Measurements from ENCODE around the gene ME3. TPM values are rescaled to one million over a fixed set of nuclear protein-coding genes. Genes with fewer than 3 reads are reported as not detected.
A peak's percentile ranks its signal among the peaks of the same experiment; 100 is the strongest.

ME3 gene
- polyA plus RNA-seq, 2 of the 4 experiments (the other 2 are of a cell fraction) = 19.7 to 22.3 TPM

- POLR2A ChIA-PET = no interaction called here
- no peak for TF ChIP-seq HOXB5 (CRISPR knock-in tag; IDR thresholded peaks at IDR 0.05)
- ATAC-seq (no peak), DNase-seq (ENCODE audit: low read depth in 1 of 2, low spot score in 1 of 2) (no peak), FAIRE-seq (no peak)
- Histone ChIP-seq H3K4me3 (no peak overlapping the region), H3K4me1 (peaks cover 53% of the 10 kb centered on the region), H3K9me3 (no peaks in the 10 kb centered on the region; the same call in 2 of the 3 replicates), H3K27ac (no peak overlapping the region), H3K4me2 (no peak overlapping the region)
- CTCF ChIA-PET = interaction anchor here (1.2 kb wide), 1 partner anchor 22 kb away, joined by 4 read pairs; no protein-coding TSS in a partner anchor
Measured at GRCh38 chr11:86478348-86478747, 194.1 kb downstream of the ME3 start.

DNA sequence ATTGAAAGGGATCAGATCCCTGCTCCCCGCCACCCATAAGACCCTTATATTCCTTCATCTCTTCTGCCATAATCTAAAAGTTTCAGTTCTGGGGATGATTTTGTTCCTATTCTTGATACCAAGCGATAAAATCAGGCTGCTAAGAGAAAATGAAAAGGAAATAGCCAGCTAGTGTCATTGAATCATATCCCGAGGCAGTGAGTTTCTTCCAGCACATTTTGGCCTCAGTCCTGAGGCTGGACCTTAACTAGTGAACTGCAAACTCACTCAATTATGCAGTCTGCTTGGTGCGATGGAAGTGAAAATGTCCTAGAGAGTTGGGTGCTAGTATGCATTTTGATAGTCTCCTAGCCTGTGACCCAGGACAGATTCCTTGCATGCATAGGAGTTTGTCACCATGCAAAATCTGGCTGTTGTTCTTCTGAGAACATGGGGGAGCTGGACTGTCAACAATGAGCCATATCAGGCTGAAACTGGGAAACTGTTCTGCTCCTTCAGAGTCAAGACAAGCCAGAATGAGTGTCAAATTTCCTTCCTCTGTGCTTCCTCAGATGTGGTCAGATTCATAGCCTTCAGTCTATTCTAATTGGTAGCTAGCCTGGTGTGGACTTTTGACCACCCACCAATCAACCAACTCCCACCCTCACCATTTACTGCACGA, 194.8 kb downstream of the ME3 start:
- H3K9me3 ChIP-seq = no peaks in the 10 kb centered on the region; the same call in 2 of the 3 replicates
- ATAC-seq = no peak

DNA sequence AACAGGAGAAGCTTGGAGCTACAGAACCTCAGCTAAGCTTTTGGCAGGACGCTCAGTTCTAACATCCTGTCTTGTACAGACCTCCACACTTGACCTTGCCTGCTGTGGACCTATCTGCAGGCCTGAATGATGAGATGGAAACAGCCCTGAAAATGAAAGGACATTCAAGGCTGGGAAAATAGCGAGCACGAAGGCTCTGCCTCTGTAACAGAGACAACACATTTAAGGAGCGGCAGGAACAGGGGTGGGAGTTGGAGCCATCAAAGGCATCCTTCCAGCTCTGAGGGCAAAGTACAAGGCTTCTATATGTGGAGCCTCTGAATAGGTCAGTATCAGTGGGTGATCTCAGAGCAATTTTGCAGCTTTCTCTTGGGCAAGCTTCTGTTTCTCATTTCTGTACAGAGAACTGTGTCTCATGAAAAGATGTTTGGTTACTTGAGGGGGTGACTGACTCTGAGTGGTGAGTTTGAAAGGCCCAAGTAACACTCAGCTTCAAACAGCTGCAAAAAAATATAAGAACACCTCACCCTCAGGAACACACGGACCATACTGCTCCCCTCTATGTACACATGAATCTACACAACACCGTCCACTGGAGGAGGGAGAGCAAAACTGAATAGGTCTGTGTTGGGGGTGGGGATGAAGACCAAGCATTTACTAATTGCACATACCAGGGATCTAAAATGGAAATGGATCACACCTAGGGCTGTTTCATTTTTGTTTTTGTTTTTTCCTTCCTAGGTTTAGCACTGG, 196.1 kb downstream of the ME3 start:
- 83% methylated on average over 6 of the region's 6 CpGs for WGBS (ENCODE audit: missing lambda C conversion rate)
- H3K4me3 ChIP-seq = no peak overlapping the region
- H3K4me1 ChIP-seq = peaks cover 32% of the 10 kb centered on the region
- ATAC-seq (peak in 1 of 2 experiments; percentile 46; a peak in 3 of 6 replicates), DNase-seq (ENCODE audit: low read depth in 1 of 2, low spot score in 1 of 2) (no peak), FAIRE-seq (no peak)
- TF ChIP-seq MAFK (IDR thresholded peaks at IDR 0.05; ENCODE audit: partially characterized antibody) = no peak
- TF ChIP-seq RCOR1 (IDR thresholded peaks at IDR 0.05; ENCODE audit: low read depth, low read length) = no peak
- no peak for TF ChIP-seq RARB (CRISPR knock-in tag; IDR thresholded peaks at IDR 0.05)
- TF ChIP-seq, protein P1, sequence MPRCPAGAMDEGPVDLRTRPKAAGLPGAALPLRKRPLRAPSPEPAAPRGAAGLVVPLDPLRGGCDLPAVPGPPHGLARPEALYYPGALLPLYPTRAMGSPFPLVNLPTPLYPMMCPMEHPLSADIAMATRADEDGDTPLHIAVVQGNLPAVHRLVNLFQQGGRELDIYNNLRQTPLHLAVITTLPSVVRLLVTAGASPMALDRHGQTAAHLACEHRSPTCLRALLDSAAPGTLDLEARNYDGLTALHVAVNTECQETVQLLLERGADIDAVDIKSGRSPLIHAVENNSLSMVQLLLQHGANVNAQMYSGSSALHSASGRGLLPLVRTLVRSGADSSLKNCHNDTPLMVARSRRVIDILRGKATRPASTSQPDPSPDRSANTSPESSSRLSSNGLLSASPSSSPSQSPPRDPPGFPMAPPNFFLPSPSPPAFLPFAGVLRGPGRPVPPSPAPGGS (IDR thresholded peaks at IDR 0.05) = no peak
- TF ChIP-seq BHLHE40 (IDR thresholded peaks at IDR 0.05; ENCODE audit: low read depth, low read length) = no peak
- no peak for TF ChIP-seq ZC3H11A (IDR thresholded peaks at IDR 0.05)
- no peak for TF ChIP-seq REST (IDR thresholded peaks at IDR 0.05)
- TF ChIP-seq FOSL2 (IDR thresholded peaks at IDR 0.05) = no peak
- no peak for TF ChIP-seq FOSL2 (CRISPR knock-in tag; IDR thresholded peaks at IDR 0.05)
- TF ChIP-seq JUNB (IDR thresholded peaks at IDR 0.05) = no peak
- CTCF ChIA-PET = interaction anchor here (1.0 to 1.7 kb wide), 3 partner anchors 8 to 340 kb away, joined by 3 to 6 read pairs (median 5); no protein-coding TSS in a partner anchor
- POLR2A ChIA-PET = no interaction called here
- no peaks in the 10 kb centered on the region; the same call in 2 of the 3 replicates for H3K9me3 ChIP-seq
- H3K4me2 ChIP-seq = peak overlapping the region; percentile 35
- H3K27ac ChIP-seq = peak overlapping the region; percentile 12 to 57; a peak in 5 of 6 replicates

More for the DNA sequence above, 194.8 kb downstream of the ME3 start:
- no peak overlapping the region for H3K4me2 ChIP-seq
- DNase-seq (ENCODE audit: low read depth in 1 of 2, low spot score in 1 of 2) (no peak), FAIRE-seq (no peak)
- peak overlapping the region; percentile 26 to 33; a peak in 1 of 6 replicates for H3K27ac ChIP-seq
- 93% methylated on average over 5 of the region's 5 CpGs for WGBS (ENCODE audit: missing lambda C conversion rate)
- TF ChIP-seq REST (IDR thresholded peaks at IDR 0.05) (no peak), MAZ (IDR thresholded peaks at IDR 0.05; ENCODE audit: borderline replicate concordance, low read depth, low read length) (no peak), NPAS2 (CRISPR knock-in tag; IDR thresholded peaks at IDR 0.05; ENCODE audit: borderline replicate concordance) (no peak), HES2 (IDR thresholded peaks at IDR 0.05) (no peak), SMC3 (IDR thresholded peaks at IDR 0.05) (no peak), CBX8 (IDR thresholded peaks at IDR 0.05) (no peak)
- peaks cover 46% of the 10 kb centered on the region for H3K4me1 ChIP-seq
- ChIA-PET POLR2A (no interaction called here), CTCF (no interaction called here)
- H3K4me3 ChIP-seq = no peak overlapping the region

Data from A549 (cell line).